Measurements from ENCODE around the gene PEAK1. TPM values are rescaled to one million over a fixed set of nuclear protein-coding genes. Genes with fewer than 3 reads are reported as not detected.

PEAK1 gene
- total RNA-seq, 2 experiments from 2014 or later, result 9.2 to 11.0 TPM

- ChIA-PET CTCF (no interaction called here), POLR2A (interaction anchor here (0.5 kb wide), 1 partner anchor 96 kb away, joined by 6 read pairs; no protein-coding TSS in a partner anchor)
- H3K9me3 ChIP-seq (ENCODE audit: control insufficient read depth in 1 of 2, insufficient read depth in 1 of 2, low read length in 2 of 2), result no peaks in the 10 kb centered on the region
- Mint-ChIP-seq H3K36me3 (ENCODE audit: low read depth) (no peaks in the 10 kb centered on the region), H3K27me3 (no peaks in the 10 kb centered on the region), H3K4me1 (ENCODE audit: low read depth) (no peaks in the 10 kb centered on the region), H3K9me3 (no peaks in the 10 kb centered on the region), H3K27ac (no peak overlapping the region), H3K4me3 (no peak overlapping the region)
- ATAC-seq (ENCODE audit: poor library complexity), result no peak
- H3K27ac ChIP-seq (ENCODE audit: low read depth in 1 of 2, low read length in 2 of 2), result no peak overlapping the region
- H3K4me3 ChIP-seq (ENCODE audit: low read length), result no peak overlapping the region
- intact Hi-C loops (cut with DNase I, micrococcal nuclease), result no loop called here
- H3K4me1 ChIP-seq (ENCODE audit: insufficient read depth, low read length), result peaks cover 4% of the 10 kb centered on the region
- TF ChIP-seq CTCF (IDR thresholded peaks at IDR 0.05), result no peak
- no peak for DNase-seq
- H3K27me3 ChIP-seq (ENCODE audit: control insufficient read depth in 1 of 2, insufficient read depth in 2 of 2, low read length in 2 of 2), result no peaks in the 10 kb centered on the region
- no peaks in the 10 kb centered on the region for H3K36me3 ChIP-seq (ENCODE audit: insufficient read depth, low read length)
These were observed 298.3 kb downstream of the PEAK1 start for GRCh38 chr15:77121599-77121998.

- intact Hi-C loops (cut with DNase I, micrococcal nuclease), result no loop called here
- ATAC-seq (ENCODE audit: poor library complexity) (no peak), DNase-seq (no peak)
- CTCF ChIA-PET, result interaction anchor here (0.5 kb wide), 1 partner anchor 177 kb away, joined by 3 read pairs; no protein-coding TSS in a partner anchor
- H3K36me3 Mint-ChIP-seq (ENCODE audit: low read depth), result no peaks in the 10 kb centered on the region
- H3K27me3 Mint-ChIP-seq, result no peaks in the 10 kb centered on the region
- Histone ChIP-seq H3K4me3 (ENCODE audit: low read length) (no peak overlapping the region), H3K27ac (ENCODE audit: low read depth in 1 of 2, low read length in 2 of 2) (no peak overlapping the region), H3K9me3 (ENCODE audit: control insufficient read depth in 1 of 2, insufficient read depth in 1 of 2, low read length in 2 of 2) (no peaks in the 10 kb centered on the region), H3K36me3 (ENCODE audit: insufficient read depth, low read length) (no peaks in the 10 kb centered on the region), H3K4me1 (ENCODE audit: insufficient read depth, low read length) (peaks cover 4% of the 10 kb centered on the region), H3K27me3 (ENCODE audit: control insufficient read depth in 1 of 2, insufficient read depth in 2 of 2, low read length in 2 of 2) (no peaks in the 10 kb centered on the region)
- POLR2A ChIA-PET, result no interaction called here
- no peak overlapping the region for H3K4me3 Mint-ChIP-seq
- TF ChIP-seq CTCF (IDR thresholded peaks at IDR 0.05), result no peak
- no peaks in the 10 kb centered on the region for H3K9me3 Mint-ChIP-seq
- H3K4me1 Mint-ChIP-seq (ENCODE audit: low read depth), result no peaks in the 10 kb centered on the region
- no peak overlapping the region for H3K27ac Mint-ChIP-seq
These were observed 299.3 kb downstream of the PEAK1 start for GRCh38 chr15:77120576-77120975.

GRCh38 chr15:77119446-77119845, 300.5 kb downstream of the PEAK1 start:
- no peak overlapping the region for H3K4me3 Mint-ChIP-seq

More at GRCh38 chr15:77119446-77119845, 300.5 kb downstream of the PEAK1 start:
- no peaks in the 10 kb centered on the region for H3K4me1 Mint-ChIP-seq (ENCODE audit: low read depth)
- no peak for ATAC-seq (ENCODE audit: poor library complexity)
- ChIA-PET CTCF (interaction anchor here (1.0 to 2.9 kb wide), 5 partner anchors 60 to 427 kb away, joined by 3 to 25 read pairs (median 3); no protein-coding TSS in a partner anchor), POLR2A (interaction anchor here (1.8 kb wide), 1 partner anchor 41 kb away, joined by 5 read pairs; no protein-coding TSS in a partner anchor)
- H3K27me3 ChIP-seq (ENCODE audit: control insufficient read depth in 1 of 2, insufficient read depth in 2 of 2, low read length in 2 of 2), result no peaks in the 10 kb centered on the region
- no peak overlapping the region for H3K4me3 ChIP-seq (ENCODE audit: low read length)
- TF ChIP-seq CTCF (IDR thresholded peaks at IDR 0.05), result no peak
- H3K9me3 Mint-ChIP-seq, result no peaks in the 10 kb centered on the region
- intact Hi-C loops (cut with DNase I, micrococcal nuclease), result loop anchor here in 1 of 2 experiments (1.0 to 10.0 kb wide), 2 partner anchors 145 to 424 kb away; no protein-coding TSS in a partner anchor
- H3K27me3 Mint-ChIP-seq, result no peaks in the 10 kb centered on the region
- H3K27ac Mint-ChIP-seq, result no peak overlapping the region
- H3K36me3 Mint-ChIP-seq (ENCODE audit: low read depth), result no peaks in the 10 kb centered on the region
- DNase-seq, result no peak
- no peaks in the 10 kb centered on the region for H3K9me3 ChIP-seq (ENCODE audit: control insufficient read depth in 1 of 2, insufficient read depth in 1 of 2, low read length in 2 of 2)
- H3K36me3 ChIP-seq (ENCODE audit: insufficient read depth, low read length), result no peaks in the 10 kb centered on the region
- peaks cover 4% of the 10 kb centered on the region for H3K4me1 ChIP-seq (ENCODE audit: insufficient read depth, low read length)
- H3K27ac ChIP-seq (ENCODE audit: low read depth in 1 of 2, low read length in 2 of 2), result no peak overlapping the region

Measured in CD4-positive, alpha-beta T cell (primary cell).